Thyroid gland (tissue), 4 donors: ENCODE results near the gene IFT81.

Experiments used
- POLR2A ChIP-seq, 2 donors: fragments of 450-650 bp; IDR thresholded peaks; one replicate each; pipeline ENCODE4 v1.6.1; 2017; ENCODE audit warnings: antibody characterized with exemption in 2 of 2, mild to moderate bottlenecking in 2 of 2, moderate library complexity in 1 of 2
- TF ChIP-seq, protein P1 (sequence below), 6 experiments: fragments of 200-600 bp in 3 of 6; fragments of 450-650 bp in 3 of 6; sonication (generic) in 3 of 6; IDR thresholded peaks; one replicate each; pipeline ENCODE4 v1.5.1; 2016 to 2019; ENCODE audit warnings: antibody characterized with exemption in 6 of 6, mild to moderate bottlenecking in 2 of 6, inconsistent platforms in 1 of 6, moderate library complexity in 1 of 6

DNA sequence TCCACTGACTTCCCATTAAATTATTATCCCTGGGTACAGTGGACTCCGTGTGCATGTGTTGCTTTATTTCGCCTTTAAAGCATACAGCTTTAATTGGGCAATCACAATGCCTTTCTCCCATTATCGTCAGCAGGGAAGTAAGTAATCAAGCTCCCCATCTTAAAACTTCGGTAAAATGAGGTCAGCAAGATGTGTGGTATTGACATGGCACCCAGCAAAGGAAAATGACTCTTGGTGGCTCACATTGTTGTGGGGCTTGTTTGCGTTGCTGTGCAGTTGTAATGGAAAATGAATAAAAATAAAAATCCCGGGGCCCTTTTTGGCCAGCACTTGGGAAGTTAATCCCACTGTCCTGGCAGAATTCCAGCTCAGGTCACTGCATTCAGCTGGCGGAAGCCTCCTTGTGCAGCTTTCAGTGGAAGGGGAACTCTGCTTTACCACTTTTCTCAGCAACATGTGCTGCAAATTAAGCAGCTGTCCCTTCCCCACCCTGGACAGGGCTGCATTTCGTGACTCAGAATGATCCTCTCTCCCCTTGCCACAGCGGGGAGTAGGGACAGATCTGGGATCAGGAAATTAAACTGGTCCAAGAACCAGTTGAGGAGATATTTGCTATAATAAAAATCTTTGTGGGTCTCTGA is 142.9 kb downstream of the IFT81 start:
- TF ChIP-seq, protein P1, sequence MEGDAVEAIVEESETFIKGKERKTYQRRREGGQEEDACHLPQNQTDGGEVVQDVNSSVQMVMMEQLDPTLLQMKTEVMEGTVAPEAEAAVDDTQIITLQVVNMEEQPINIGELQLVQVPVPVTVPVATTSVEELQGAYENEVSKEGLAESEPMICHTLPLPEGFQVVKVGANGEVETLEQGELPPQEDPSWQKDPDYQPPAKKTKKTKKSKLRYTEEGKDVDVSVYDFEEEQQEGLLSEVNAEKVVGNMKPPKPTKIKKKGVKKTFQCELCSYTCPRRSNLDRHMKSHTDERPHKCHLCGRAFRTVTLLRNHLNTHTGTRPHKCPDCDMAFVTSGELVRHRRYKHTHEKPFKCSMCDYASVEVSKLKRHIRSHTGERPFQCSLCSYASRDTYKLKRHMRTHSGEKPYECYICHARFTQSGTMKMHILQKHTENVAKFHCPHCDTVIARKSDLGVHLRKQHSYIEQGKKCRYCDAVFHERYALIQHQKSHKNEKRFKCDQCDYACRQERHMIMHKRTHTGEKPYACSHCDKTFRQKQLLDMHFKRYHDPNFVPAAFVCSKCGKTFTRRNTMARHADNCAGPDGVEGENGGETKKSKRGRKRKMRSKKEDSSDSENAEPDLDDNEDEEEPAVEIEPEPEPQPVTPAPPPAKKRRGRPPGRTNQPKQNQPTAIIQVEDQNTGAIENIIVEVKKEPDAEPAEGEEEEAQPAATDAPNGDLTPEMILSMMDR (IDR thresholded peaks at IDR 0.05) = no peak
- no peak for TF ChIP-seq POLR2A (IDR thresholded peaks at IDR 0.05)
